Activated CD4-positive, alpha-beta T cell treated with anti-CD3 and anti-CD28 coated beads for 36 hours (primary cell): ENCODE data around the gene FOLR2. TPM values are rescaled to one million over a fixed set of nuclear protein-coding genes. Genes with fewer than 3 reads are reported as not detected.
"Not testable (repeated sequence)": the region's sequence is repeated elsewhere in the genome, so short reads cannot be mapped to it uniquely, and the experiment has no call there.

ENCODE experiments used
- ATAC-seq: fragments of 200-7000 bp; cut with Tn5 transposase; one replicate; pipeline ENCODE4 v1.10.0; 2021; ENCODE audit warnings: mild to moderate bottlenecking, moderate library complexity
- CTCF ChIA-PET: fragments of 350-600 bp; sonication (Branson Sonifier 250); formaldehyde crosslinking; loops from one replicate; lab custom pipeline; 2021; ENCODE audit warnings: antibody characterized with exemption; lab: Charles Lee
- POLR2A ChIA-PET: fragments of 350-600 bp; sonication (Branson Sonifier 250); formaldehyde crosslinking; loops from one replicate; lab custom pipeline; 2021; ENCODE audit warnings: antibody characterized with exemption, inconsistent platforms; lab: Charles Lee
- DNase-seq: peaks from one replicate; pipeline ENCODE4 v3.0.0-alpha.2; 2020
- H3K27ac Mint-ChIP-seq: one replicate; pipeline ENCODE4 v1.8.0; 2021; ENCODE audit warnings: mixed read lengths
- H3K27me3 Mint-ChIP-seq: one replicate; pipeline ENCODE4 v1.8.0; 2021; ENCODE audit warnings: mixed read lengths
- H3K36me3 Mint-ChIP-seq: one replicate; pipeline ENCODE4 v1.8.0; 2021; ENCODE audit warnings: low read depth, mixed read lengths
- H3K4me1 Mint-ChIP-seq: one replicate; pipeline ENCODE4 v1.8.0; 2021; ENCODE audit warnings: mixed read lengths
- H3K4me3 Mint-ChIP-seq: one replicate; pipeline ENCODE4 v1.8.0; 2021; ENCODE audit warnings: mild to moderate bottlenecking, moderate library complexity, mixed read lengths
- H3K9me3 Mint-ChIP-seq: one replicate; pipeline ENCODE4 v1.8.0; 2021; ENCODE audit warnings: low read depth, mixed read lengths
- intact Hi-C, 2 experiments: fragments of 100-400 bp; cut with DNase I in 1 of 2; cut with micrococcal nuclease in 1 of 2; formaldehyde crosslinking; loops; one replicate each; pipeline versions ENCODE4 v1.14.2 to v1.15.1; 2022 to 2024; cut with DNase I, micrococcal nuclease
- total RNA-seq, 2 experiments: library from RNA; stranded (reverse); gene quantifications; one replicate each; pipeline ENCODE4 v1.2.3, GENCODE V29; 2021

FOLR2 gene
- total RNA-seq, 2 experiments from 2014 or later = not detected

DNA sequence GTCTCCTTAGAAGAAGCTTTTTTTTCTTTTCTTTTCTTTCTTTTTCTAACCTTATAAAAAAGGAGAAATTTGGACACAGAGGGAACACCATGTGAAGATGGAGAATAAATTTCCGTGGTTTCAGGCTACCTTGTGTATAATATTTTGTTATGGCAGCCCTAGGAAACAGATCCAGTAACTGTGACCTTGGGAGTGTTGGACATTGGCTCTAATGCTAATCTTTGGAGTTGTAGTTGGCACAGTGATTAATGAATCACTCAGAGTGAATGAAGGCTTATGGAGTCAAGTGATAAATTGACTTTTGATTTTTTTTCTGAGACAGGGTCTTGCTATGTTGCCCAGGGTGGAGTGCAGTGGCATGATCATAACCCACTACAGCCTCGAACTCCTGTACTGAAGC lies 42.9 kb downstream of the FOLR2 start:
- ChIA-PET CTCF (interaction anchor here (0.8 kb wide), 1 partner anchor 1792 kb away, joined by 3 read pairs; no protein-coding TSS in a partner anchor), POLR2A (no interaction called here)
- ATAC-seq (no peak), DNase-seq (no peak)
- H3K27me3 Mint-ChIP-seq = peaks cover 7% of the 10 kb centered on the region
- intact Hi-C loops = no loop called here
- no peak overlapping the region for H3K27ac Mint-ChIP-seq
- no peaks in the 10 kb centered on the region for H3K9me3 Mint-ChIP-seq
- no peaks in the 10 kb centered on the region for H3K4me1 Mint-ChIP-seq
- H3K36me3 Mint-ChIP-seq = no peaks in the 10 kb centered on the region
- H3K4me3 Mint-ChIP-seq = no peak overlapping the region

DNA sequence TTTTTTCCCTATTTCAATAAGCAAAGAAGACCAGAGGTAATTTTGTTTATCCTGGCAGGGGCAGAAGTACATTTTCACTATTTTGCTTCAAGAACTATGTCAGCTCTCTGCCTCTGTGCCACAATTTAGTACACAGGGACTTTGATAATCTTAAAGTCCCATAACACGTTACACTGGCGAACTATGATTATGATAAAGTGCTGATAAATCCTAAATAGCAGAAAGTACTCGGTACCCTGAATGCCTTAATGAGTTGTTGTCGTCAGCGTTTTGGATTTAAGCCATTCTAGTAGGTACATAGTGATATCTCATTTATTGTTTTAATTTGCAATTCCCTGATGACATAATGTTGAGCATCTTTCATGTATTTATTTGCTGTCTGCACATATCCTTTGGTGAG lies 44.0 kb downstream of the FOLR2 start:
- CTCF ChIA-PET = no interaction called here
- intact Hi-C loops = no loop called here

DNA sequence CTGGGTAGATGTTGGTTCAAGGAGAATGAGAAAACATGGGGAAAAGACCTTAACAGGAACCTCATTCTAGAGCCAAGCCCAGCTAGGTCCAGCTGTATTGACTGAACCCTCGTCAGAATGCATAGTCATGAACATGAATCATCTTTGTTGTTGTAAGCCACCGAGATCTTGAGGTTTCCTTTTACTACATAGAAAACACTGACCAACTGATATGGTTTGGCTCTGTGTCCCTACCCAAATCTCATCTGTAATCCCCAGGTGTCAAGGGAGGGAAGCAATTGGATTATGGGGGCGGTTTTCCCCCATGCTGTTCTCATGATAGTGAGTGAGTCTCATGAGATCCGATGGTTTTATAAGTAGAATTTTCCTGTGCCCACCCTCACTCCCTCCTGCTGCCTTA lies 46.8 kb downstream of the FOLR2 start:
- POLR2A ChIA-PET = no interaction called here
- CTCF ChIA-PET = no interaction called here
- H3K9me3 Mint-ChIP-seq = no peaks in the 10 kb centered on the region
- ATAC-seq (no peak), DNase-seq (no peak)
- H3K36me3 Mint-ChIP-seq = no peaks in the 10 kb centered on the region
- intact Hi-C loops = no loop called here
- no peak overlapping the region for H3K27ac Mint-ChIP-seq
- peaks cover 16% of the 10 kb centered on the region for H3K27me3 Mint-ChIP-seq
- no peak overlapping the region for H3K4me3 Mint-ChIP-seq
- H3K4me1 Mint-ChIP-seq = no peaks in the 10 kb centered on the region

More for the DNA sequence above, 44.0 kb downstream of the FOLR2 start:
- H3K27me3 Mint-ChIP-seq = peaks cover 8% of the 10 kb centered on the region
- no peaks in the 10 kb centered on the region for H3K36me3 Mint-ChIP-seq
- POLR2A ChIA-PET = no interaction called here
- no peaks in the 10 kb centered on the region for H3K9me3 Mint-ChIP-seq
- no peak overlapping the region for H3K4me3 Mint-ChIP-seq
- H3K27ac Mint-ChIP-seq = no peak overlapping the region
- ATAC-seq (no peak), DNase-seq (no peak)
- no peaks in the 10 kb centered on the region for H3K4me1 Mint-ChIP-seq

DNA sequence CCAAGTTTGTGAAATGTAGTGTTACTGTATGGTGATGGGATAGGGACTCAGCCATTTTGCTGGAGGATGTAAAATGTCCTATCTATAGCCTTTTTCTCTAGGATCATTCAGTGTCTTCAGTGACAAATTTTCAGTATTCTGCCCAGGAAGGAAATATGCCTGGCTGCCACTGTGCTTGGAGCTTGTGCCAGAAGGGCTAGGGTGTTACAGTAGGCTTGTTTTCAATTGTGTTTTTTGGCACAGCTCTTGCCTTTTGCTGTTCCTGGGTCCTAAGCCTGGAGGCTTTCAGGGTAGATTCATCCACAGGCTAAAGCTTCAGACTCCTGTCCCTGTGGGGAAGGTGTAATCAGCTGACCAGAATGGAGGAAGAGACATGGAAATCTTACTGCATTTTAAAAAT lies 49.4 kb downstream of the FOLR2 start:
- H3K4me1 Mint-ChIP-seq = peaks cover 4% of the 10 kb centered on the region
- H3K9me3 Mint-ChIP-seq = no peaks in the 10 kb centered on the region
- intact Hi-C loops = no loop called here
- no peak overlapping the region for H3K27ac Mint-ChIP-seq
- ATAC-seq (no peak), DNase-seq (no peak)
- peaks cover 22% of the 10 kb centered on the region for H3K27me3 Mint-ChIP-seq
- CTCF ChIA-PET = interaction anchor here (1.6 kb wide), 1 partner anchor 44 kb away, joined by 5 read pairs; no protein-coding TSS in a partner anchor
- no peaks in the 10 kb centered on the region for H3K36me3 Mint-ChIP-seq
- no peak overlapping the region for H3K4me3 Mint-ChIP-seq
- POLR2A ChIA-PET = no interaction called here

DNA sequence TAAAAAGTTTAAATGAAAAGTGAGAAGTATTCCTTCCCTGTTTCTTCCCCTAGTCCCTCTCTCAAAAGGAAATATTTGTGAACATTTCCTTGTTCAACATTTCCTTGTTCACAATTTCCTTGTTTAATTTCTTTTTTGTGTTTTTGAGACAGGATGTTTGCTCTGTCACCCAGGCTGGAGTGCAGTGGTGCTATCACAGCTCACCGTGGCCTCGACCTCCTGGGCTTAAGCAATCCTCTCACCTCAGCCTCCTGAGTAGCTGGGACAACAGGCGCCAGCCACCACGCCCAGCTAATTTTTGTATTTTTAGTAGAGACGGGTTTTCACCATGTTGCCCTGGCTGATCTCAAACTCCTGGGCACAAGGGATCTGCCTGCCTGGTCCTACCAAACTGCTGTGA lies 50.4 kb downstream of the FOLR2 start:
- H3K9me3 Mint-ChIP-seq, ATAC-seq, DNase-seq, H3K4me3 Mint-ChIP-seq, POLR2A ChIA-PET, H3K36me3 Mint-ChIP-seq, H3K4me1 Mint-ChIP-seq, H3K27ac Mint-ChIP-seq, intact Hi-C loops: not testable (repeated sequence)
- H3K27me3 Mint-ChIP-seq = peaks cover 25% of the 10 kb centered on the region
- CTCF ChIA-PET = interaction anchor here (0.7 to 3.0 kb wide), 3 partner anchors 45 to 258 kb away, joined by 3 to 8 read pairs (median 5); no protein-coding TSS in a partner anchor

DNA sequence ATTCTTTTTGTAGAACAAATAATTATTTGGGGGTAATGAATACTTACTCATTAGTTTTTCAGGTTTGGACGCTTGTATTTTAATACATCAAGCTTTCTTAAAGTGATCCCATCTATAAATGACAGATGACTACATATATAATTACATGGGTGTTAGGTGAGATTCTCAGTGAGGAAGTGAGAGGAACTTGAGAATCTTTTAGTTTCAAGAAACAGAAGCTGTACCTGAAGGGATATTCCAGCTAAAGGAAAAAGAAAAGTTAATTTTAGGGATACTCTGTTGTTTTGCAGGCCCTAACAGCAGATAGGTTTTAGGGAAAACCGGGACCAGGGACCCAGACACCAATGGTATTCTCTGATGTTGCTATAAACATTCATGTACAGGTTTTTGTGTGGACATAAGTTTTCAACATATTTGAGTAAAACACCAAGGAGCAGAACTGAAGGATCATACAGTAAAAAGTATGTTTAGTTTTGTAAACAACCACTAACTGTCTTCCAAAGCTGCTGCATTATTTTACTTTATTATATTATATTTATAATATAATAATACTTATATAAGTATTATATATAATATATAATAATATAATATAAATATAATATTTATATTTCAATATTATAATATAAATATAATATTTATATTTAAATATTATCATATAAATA lies 51.5 kb downstream of the FOLR2 start:
- POLR2A ChIA-PET = no interaction called here
- peaks cover 21% of the 10 kb centered on the region for H3K27me3 Mint-ChIP-seq

More for the DNA sequence above, 51.5 kb downstream of the FOLR2 start:
- H3K9me3 Mint-ChIP-seq = no peaks in the 10 kb centered on the region
- intact Hi-C loops = no loop called here
- peaks cover 6% of the 10 kb centered on the region for H3K4me1 Mint-ChIP-seq
- no peak for DNase-seq
- no peak for ATAC-seq
- H3K36me3 Mint-ChIP-seq = no peaks in the 10 kb centered on the region
- no peak overlapping the region for H3K4me3 Mint-ChIP-seq
- no peak overlapping the region for H3K27ac Mint-ChIP-seq
- CTCF ChIA-PET = interaction anchor here (1.4 to 3.0 kb wide), 2 partner anchors 124 to 163 kb away, joined by 3 to 8 read pairs; no protein-coding TSS in a partner anchor

Other genes starting within 250 kb of the FOLR2 start
- 10 to 100 TPM in 1 of 2 experiments, 1 to 10 TPM in 1; 8.4 to 10.2 TPM for gene IL18BP, start 217.9 kb upstream of the FOLR2 start, total RNA-seq
- 100 to 1,000 TPM; 154 to 167 TPM for gene NUMA1, start 136.3 kb upstream of the FOLR2 start, total RNA-seq
- gene LRRC51, start 135.9 kb upstream of the FOLR2 start, total RNA-seq = 10 to 100 TPM in 1 of 2 experiments, 1 to 10 TPM in 1; 7.7 to 11.6 TPM
- 10 to 100 TPM; 50.7 to 52.2 TPM for gene LAMTOR1, start 113.5 kb upstream of the FOLR2 start, total RNA-seq
- not detected for gene TOMT, start 110.9 kb upstream of the FOLR2 start, total RNA-seq
- 10 to 100 TPM; 60.3 to 76.1 TPM for gene ANAPC15, start 104.1 kb upstream of the FOLR2 start, total RNA-seq
- gene FOLR3, start 81.1 kb upstream of the FOLR2 start, total RNA-seq = not detected
- not detected for gene FOLR1, start 24.7 kb upstream of the FOLR2 start, total RNA-seq
- 10 to 100 TPM; 68.5 to 71.3 TPM for gene INPPL1, start 8.0 kb downstream of the FOLR2 start, total RNA-seq
- gene PHOX2A, start 27.4 kb downstream of the FOLR2 start, total RNA-seq = not detected
- 10 to 100 TPM; 35.8 to 40.2 TPM for gene CLPB, start 217.7 kb downstream of the FOLR2 start, total RNA-seq